ENCODE results near the gene PCSK7. TPM values are rescaled to one million over a fixed set of nuclear protein-coding genes. Genes with fewer than 3 reads are reported as not detected.

Gene PCSK7
- total RNA-seq, 1 experiment from 2014 or later = 30.0 TPM

GRCh38 chr11:117181586-117182550, 50.0 kb downstream of the PCSK7 start:
- no TSS peak for BruUV-seq (replicated peaks)
- no peak overlapping the region for H2AFZ ChIP-seq (ENCODE audit: low read depth, low read length, poor library complexity, severe bottlenecking)

More at GRCh38 chr11:117181586-117182550, 50.0 kb downstream of the PCSK7 start:
- Histone ChIP-seq H3K9ac (ENCODE audit: low read length) (no peak overlapping the region), H3K4me3 (replicated peaks in 1 of 2; ENCODE audit: low read depth in 1 of 2, low read length in 2 of 2) (no peak overlapping the region), H3K9me2 (ENCODE audit: insufficient read depth) (no peaks in the 10 kb centered on the region), H4K20me1 (ENCODE audit: insufficient read depth) (no peaks in the 10 kb centered on the region), H3K79me2 (ENCODE audit: insufficient read depth, low read length) (no peaks in the 10 kb centered on the region), H3K4me2 (ENCODE audit: low read length) (no peak overlapping the region), H3K36me3 (ENCODE audit: control insufficient read depth in 1 of 2, insufficient read depth in 2 of 2, low read length in 2 of 2) (no peaks in the 10 kb centered on the region; a peak in 2 of 4 replicates), H3K27me3 (ENCODE audit: insufficient read depth, low read length) (no peaks in the 10 kb centered on the region), H3K4me1 (ENCODE audit: control insufficient read depth in 1 of 2, insufficient read depth in 2 of 2, low read length in 2 of 2) (peaks cover 24 to 36% of the 10 kb centered on the region in 2 experiments), H3K27ac (ENCODE audit: low read depth, low read length) (no peak overlapping the region), H3K9me3 (ENCODE audit: control insufficient read depth in 1 of 2, insufficient read depth in 1 of 2, low read depth in 1 of 2, low read length in 2 of 2) (no peaks in the 10 kb centered on the region)
- intact Hi-C loops (cut with micrococcal nuclease) = loop anchor here (1.0 kb wide), 1 partner anchor 44 kb away; no protein-coding TSS in a partner anchor
- ATAC-seq (0 out of 2 replicates have a peak, but pooled peaks have one; percentile 0), DNase-seq (ENCODE audit: low read depth, low spot score) (no peak)
- RAD21 ChIA-PET (ENCODE audit: low non-redundant PET in 1 of 2, low total read pairs in 2 of 2, uncharacterized antibody in 2 of 2, unreplicated experiment in 2 of 2) = interaction anchor here in 1 of 2 experiments (1.0 kb wide), 1 partner anchor 45 kb away, joined by 3 read pairs; no protein-coding TSS in a partner anchor
- CTCF ChIA-PET = interaction anchor here (0.6 to 5.3 kb wide), 6 partner anchors 9 to 45 kb away, joined by 3 to 30 read pairs (median 5); partner anchors contain the start of gene PAFAH1B2
- POLR2A ChIA-PET = no interaction called here
- TF ChIP-seq ZNF274 (IDR thresholded peaks at IDR 0.05; ENCODE audit: low read depth, low read length) (no peak), ZFX (IDR thresholded peaks at IDR 0.05) (no peak), ZBTB33 (IDR thresholded peaks at IDR 0.05; ENCODE audit: extremely low read depth, insufficient replicate concordance, low read length) (no peak), MAX (IDR thresholded peaks at IDR 0.05) (no peak), TCF7L2 (IDR thresholded peaks at IDR 0.05; ENCODE audit: borderline replicate concordance, extremely low read depth, insufficient read depth, insufficient read length) (no peak), ATF3 (IDR thresholded peaks at IDR 0.05) (no peak), JUND (IDR thresholded peaks at IDR 0.05) (no peak), CTCF (IDR thresholded peaks at IDR 0.05 in 2 of 3, conservative IDR thresholded peaks at IDR 0.05 in 1 of 3; ENCODE audit: borderline replicate concordance in 1 of 3, insufficient read depth in 1 of 3, low read depth in 2 of 3, low read length in 2 of 3) (no peak; a peak in 1 of 6 replicates)
